SU-DHL-6 (cell line): Measurements from ENCODE around the gene CAPRIN2.

ENCODE experiments used
- CTCF ChIP-seq: fragments of 200-600 bp; sonication (generic); IDR thresholded peaks from one replicate; pipeline ENCODE4 v1.5.1; 2017; ENCODE audit warnings: antibody characterized with exemption, mild to moderate bottlenecking, low read length, moderate library complexity; ENCODE audit not compliant: insufficient read depth, poor library complexity, severe bottlenecking
- EZH2phosphoT487 ChIP-seq: fragments of 200-600 bp; sonication (generic), shearing (Covaris generic); conservative IDR thresholded peaks from 2 replicates; pipeline ENCODE4 v1.6.1; 2018; ENCODE audit warnings: mild to moderate bottlenecking, antibody characterized with exemption, low read length, moderate library complexity, mixed read lengths

GRCh38 chr12:30753233-30753632, 1.5 kb downstream of the CAPRIN2 start:
- peak; percentile 10 for TF ChIP-seq CTCF
- no peak for TF ChIP-seq EZH2phosphoT487
